Measurements from ENCODE around the gene FAM222A. TPM values are rescaled to one million over a fixed set of nuclear protein-coding genes. Genes with fewer than 3 reads are reported as not detected.

The FAM222A gene
- under 1 TPM; 0.39 to 0.53 TPM for total RNA-seq

DNA sequence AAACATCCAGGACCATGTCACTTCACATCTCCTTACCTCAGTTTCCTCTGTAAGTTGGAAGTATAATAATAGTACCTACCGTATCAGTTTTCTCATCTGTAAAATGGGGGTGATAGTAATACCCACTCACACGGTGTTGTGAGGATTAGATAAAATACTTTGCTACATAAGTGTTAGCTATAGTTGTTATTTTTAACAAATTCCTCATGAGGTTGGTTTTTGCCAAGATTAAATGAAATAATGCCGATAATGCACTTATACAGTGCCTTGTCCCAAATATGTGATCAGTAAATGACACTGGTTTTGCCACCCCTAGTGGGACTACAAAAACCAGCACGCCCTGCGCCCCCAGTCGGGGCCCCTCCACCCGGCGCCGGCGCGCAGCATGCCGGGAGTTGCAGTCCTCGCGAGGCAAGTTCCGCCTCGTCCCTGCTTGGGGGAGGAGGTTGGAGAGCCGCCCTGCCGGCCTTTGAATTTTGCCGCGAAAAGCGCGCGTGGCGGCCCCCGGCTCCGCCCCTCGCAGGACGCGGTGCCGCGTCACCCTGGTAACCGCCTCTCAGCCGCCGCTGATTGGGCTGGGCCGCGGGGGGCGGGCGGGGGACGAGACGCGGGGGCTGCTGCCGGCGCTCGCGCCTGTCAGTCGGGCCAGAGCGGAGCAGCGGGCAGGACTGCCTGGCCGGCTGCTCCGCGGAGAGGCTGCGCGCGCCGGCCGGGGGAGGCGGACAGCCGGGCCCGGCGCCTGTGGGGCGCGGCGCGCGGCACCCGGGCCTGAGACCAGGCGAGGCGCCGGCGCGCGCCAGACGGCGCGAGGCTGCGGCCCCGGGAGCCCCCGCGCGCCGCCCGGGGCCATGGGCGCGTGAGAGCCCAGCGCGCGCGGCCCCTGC, at the start of gene FAM222A:
TSS of gene FAM222A (plus strand) at position 639 of the 884 bp plus-strand sequence. CDS start 30,322 bp downstream, outside the sequence.
- Mint-ChIP-seq H3K36me3 (ENCODE audit: low read depth) (no peaks in the 10 kb centered on the region), H3K9me3 (ENCODE audit: low read depth) (no peaks in the 10 kb centered on the region)

DNA sequence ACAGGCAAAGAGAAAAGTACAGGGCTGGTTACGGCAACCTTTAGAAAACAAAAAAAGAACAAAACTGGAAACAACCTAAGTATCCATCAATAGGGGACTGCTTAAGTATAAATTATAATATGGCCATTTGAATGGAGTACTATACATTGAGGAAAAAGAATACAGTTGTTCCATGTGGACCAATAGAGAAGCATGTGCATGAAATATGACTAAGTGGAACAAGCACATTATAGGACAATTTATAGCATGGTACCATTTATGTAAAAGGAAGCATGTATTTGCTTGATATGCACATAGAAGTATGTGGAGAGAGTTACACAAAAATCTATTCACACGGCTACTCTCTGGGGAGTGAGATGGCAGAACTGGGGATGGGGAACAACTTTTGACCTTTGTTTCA, 49.2 kb upstream of the FAM222A start:
- CTCF ChIA-PET = no interaction called here
- H3K27ac Mint-ChIP-seq = no peak overlapping the region
- ATAC-seq (no peak), DNase-seq (no peak)
- no peaks in the 10 kb centered on the region for H3K9me3 Mint-ChIP-seq (ENCODE audit: low read depth)
- intact Hi-C loops (cut with DNase I, micrococcal nuclease) = no loop called here
- peaks cover 2% of the 10 kb centered on the region for H3K27me3 Mint-ChIP-seq
- POLR2A ChIA-PET = no interaction called here
- no peaks in the 10 kb centered on the region for H3K36me3 Mint-ChIP-seq (ENCODE audit: low read depth)
- H3K4me1 Mint-ChIP-seq = no peaks in the 10 kb centered on the region
- H3K4me3 Mint-ChIP-seq = no peak overlapping the region

More for the DNA sequence above, at the start of gene FAM222A:
- peaks cover 25% of the 10 kb centered on the region for H3K27me3 Mint-ChIP-seq
- DNase-seq = peak; percentile 97
- POLR2A ChIA-PET = no interaction called here
- intact Hi-C loops (cut with DNase I, micrococcal nuclease) = loop anchor here (1.0 to 10.0 kb wide), 16 partner anchors 116 to 1201 kb away; partner anchors contain the start of genes MMAB (in 2 of the 2), MVK (in 2 of the 2), ANAPC7 (in 1 of the 2) and C12orf76 (in 1 of the 2)
- CTCF ChIA-PET = interaction anchor here (0.5 to 1.7 kb wide), 2 partner anchors 115 to 140 kb away, joined by 4 to 7 read pairs; partner anchors contain the start of genes MMAB and MVK
- peak within 1 kb of the TSS; percentile 56 for H3K4me3 Mint-ChIP-seq
- peaks cover 4% of the 10 kb centered on the region for H3K4me1 Mint-ChIP-seq
- H3K27ac Mint-ChIP-seq = no peak within 1 kb of the TSS
- peak; percentile 95 for ATAC-seq

DNA sequence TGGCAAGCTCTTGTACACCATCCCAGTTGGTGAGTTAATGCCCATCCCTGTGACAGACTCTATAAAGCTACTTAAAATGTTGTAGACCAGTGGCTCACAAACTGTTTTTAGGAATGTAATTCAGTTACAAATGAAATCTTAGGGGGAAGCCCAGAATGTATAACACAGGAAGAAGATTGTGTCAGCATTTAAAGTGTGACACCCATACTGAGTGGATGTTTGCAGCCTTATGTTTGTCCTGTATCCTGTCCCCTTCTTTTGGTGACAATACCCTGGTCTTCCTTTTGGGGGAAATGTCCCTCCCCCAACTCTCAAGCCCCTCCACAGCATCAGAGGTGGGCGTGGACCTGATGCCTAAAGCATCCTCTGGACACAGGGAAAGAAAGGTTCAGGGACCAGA, 47.6 kb upstream of the FAM222A start:
- POLR2A ChIA-PET = no interaction called here
- H3K27me3 Mint-ChIP-seq = peaks cover 2% of the 10 kb centered on the region
- intact Hi-C loops (cut with DNase I, micrococcal nuclease) = no loop called here
- no peaks in the 10 kb centered on the region for H3K9me3 Mint-ChIP-seq (ENCODE audit: low read depth)
- DNase-seq (no peak), ATAC-seq (no peak)
- CTCF ChIA-PET = interaction anchor here (0.8 kb wide), 1 partner anchor 611 kb away, joined by 3 read pairs; no protein-coding TSS in a partner anchor
- H3K36me3 Mint-ChIP-seq (ENCODE audit: low read depth) = no peaks in the 10 kb centered on the region
- H3K4me3 Mint-ChIP-seq = no peak overlapping the region
- H3K4me1 Mint-ChIP-seq = no peaks in the 10 kb centered on the region
- H3K27ac Mint-ChIP-seq = no peak overlapping the region

DNA sequence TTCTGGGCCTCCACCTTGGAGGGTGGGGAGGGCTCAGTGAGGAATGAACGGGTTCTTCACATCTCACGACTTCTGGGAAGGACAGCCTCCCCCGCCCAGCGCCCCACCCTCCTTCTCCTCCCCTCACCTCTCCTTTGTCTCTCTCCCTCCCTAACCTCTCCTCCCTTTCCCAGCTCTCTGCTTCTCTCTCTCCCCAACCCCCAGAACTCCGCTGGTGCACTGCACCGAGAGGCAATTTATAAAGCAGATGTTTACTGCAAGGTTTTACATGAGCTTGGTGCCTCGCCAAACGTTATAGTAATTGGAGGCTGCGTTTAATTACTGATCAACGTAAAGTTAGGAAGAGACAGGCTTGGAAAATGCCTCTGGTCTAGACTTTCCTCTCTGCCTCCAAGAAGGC, 42.9 kb upstream of the FAM222A start:
- ChIA-PET CTCF (interaction anchor here (0.6 kb wide), 1 partner anchor 59 kb away, joined by 3 read pairs; no protein-coding TSS in a partner anchor), POLR2A (no interaction called here)
- no peaks in the 10 kb centered on the region for H3K9me3 Mint-ChIP-seq (ENCODE audit: low read depth)
- H3K4me1 Mint-ChIP-seq = no peaks in the 10 kb centered on the region
- DNase-seq (no peak), ATAC-seq (no peak)
- no peak overlapping the region for H3K27ac Mint-ChIP-seq
- H3K4me3 Mint-ChIP-seq = no peak overlapping the region
- H3K36me3 Mint-ChIP-seq (ENCODE audit: low read depth) = no peaks in the 10 kb centered on the region
- intact Hi-C loops (cut with DNase I, micrococcal nuclease) = no loop called here
- peaks cover under 1% of the 10 kb centered on the region for H3K27me3 Mint-ChIP-seq

DNA sequence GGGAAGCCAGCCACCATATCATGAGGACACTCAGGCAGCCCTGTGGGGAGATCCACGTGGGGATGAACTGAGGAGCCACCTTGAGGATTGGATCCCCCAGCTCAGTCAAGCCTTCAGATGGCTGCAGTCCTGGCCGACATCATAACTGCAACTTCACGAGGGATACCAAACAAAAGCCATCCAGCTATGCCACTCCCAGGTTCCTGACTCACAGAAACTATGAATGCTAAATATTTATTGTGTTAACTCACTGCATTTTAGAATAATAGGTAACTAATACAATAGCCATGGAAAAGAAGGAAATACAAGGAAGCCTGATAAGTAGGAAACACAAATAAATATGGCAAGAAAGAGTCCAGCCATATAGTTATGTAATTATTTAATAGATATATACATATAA, 42.1 kb upstream of the FAM222A start:
- no peak for DNase-seq
- Mint-ChIP-seq H3K4me3 (no peak overlapping the region), H3K4me1 (no peaks in the 10 kb centered on the region)

DNA sequence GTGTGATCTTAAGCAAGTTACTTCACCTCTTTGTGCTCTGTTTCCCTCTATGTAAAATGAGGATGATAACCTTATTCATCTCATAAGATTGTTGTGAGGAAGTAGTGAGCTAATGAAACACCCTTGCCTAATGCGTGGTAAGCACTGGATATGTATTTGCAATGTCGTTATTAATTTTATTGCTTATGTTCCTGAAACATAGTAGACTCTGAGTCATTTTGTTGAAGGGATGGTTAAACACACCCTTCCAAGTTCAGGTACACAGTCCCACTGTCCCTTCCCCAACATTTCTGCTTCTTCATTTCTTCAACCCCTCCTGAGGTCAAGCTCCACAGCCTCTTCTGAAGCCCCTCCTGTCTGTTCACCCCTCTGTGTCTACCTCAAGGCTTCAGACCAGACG, 40.2 kb upstream of the FAM222A start:
- CTCF ChIA-PET = interaction anchor here (0.8 kb wide), 1 partner anchor 70 kb away, joined by 3 read pairs; no protein-coding TSS in a partner anchor
- POLR2A ChIA-PET = no interaction called here
- no peak for DNase-seq
- Mint-ChIP-seq H3K36me3 (ENCODE audit: low read depth) (no peaks in the 10 kb centered on the region), H3K9me3 (ENCODE audit: low read depth) (no peaks in the 10 kb centered on the region), H3K4me1 (no peaks in the 10 kb centered on the region), H3K4me3 (no peak overlapping the region), H3K27ac (no peak overlapping the region), H3K27me3 (peaks cover 8% of the 10 kb centered on the region)
- no peak for ATAC-seq
- intact Hi-C loops (cut with DNase I, micrococcal nuclease) = no loop called here

More for the DNA sequence above, 42.1 kb upstream of the FAM222A start:
- no peaks in the 10 kb centered on the region for H3K27me3 Mint-ChIP-seq
- no peak overlapping the region for H3K27ac Mint-ChIP-seq
- H3K9me3 Mint-ChIP-seq (ENCODE audit: low read depth) = no peaks in the 10 kb centered on the region
- intact Hi-C loops (cut with DNase I, micrococcal nuclease) = no loop called here
- H3K36me3 Mint-ChIP-seq (ENCODE audit: low read depth) = no peaks in the 10 kb centered on the region
- ChIA-PET POLR2A (no interaction called here), CTCF (no interaction called here)
- no peak for ATAC-seq

DNA sequence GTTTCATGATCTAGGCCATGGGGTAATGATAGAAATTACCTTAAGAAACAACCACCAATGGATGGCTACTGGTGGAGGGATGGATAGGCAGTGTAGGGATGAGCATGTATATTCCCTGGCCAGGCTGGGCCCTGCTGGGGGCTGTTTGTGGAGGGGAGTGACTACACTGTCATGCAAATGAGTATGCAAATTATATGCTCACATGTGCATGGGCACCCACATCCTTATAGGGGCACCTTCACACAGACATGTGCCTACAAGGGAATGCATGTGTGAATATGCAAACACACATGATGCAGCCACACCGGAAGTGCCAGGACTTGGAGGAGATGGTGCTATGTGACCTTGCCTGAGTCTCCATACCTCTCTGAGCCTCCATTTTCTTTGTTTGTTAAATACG, 39.7 kb upstream of the FAM222A start:
- Mint-ChIP-seq H3K27me3 (peaks cover 8% of the 10 kb centered on the region), H3K4me3 (no peak overlapping the region), H3K9me3 (ENCODE audit: low read depth) (no peaks in the 10 kb centered on the region), H3K4me1 (no peaks in the 10 kb centered on the region), H3K36me3 (ENCODE audit: low read depth) (no peaks in the 10 kb centered on the region), H3K27ac (no peak overlapping the region)
- no peak for ATAC-seq
- intact Hi-C loops (cut with DNase I, micrococcal nuclease) = no loop called here
- ChIA-PET POLR2A (no interaction called here), CTCF (interaction anchor here (0.8 kb wide), 1 partner anchor 70 kb away, joined by 3 read pairs; no protein-coding TSS in a partner anchor)
- DNase-seq = no peak

DNA sequence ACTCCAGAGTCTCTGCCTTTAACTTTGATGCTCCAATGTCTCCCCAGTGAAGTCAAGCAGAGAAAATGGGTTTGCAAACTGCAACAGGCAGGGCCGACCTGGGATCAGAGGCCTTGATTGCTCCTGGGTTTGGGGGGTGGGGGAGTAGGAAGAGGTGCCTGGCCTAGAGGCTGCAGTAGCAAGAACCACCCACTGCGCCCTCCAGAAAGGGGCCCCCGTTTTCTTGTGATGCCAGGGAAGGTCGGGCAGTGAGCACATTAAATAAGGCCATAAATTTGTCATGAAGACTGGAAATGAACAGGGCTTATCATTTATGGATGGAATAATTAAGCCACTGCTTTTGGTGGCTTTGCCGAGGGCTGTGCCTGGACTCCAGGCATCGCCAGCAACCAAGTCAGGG, 38.2 kb upstream of the FAM222A start:
- Mint-ChIP-seq H3K27me3 (peaks cover 8% of the 10 kb centered on the region), H3K9me3 (ENCODE audit: low read depth) (no peaks in the 10 kb centered on the region), H3K27ac (no peak overlapping the region), H3K36me3 (ENCODE audit: low read depth) (no peaks in the 10 kb centered on the region), H3K4me3 (no peak overlapping the region), H3K4me1 (no peaks in the 10 kb centered on the region)
- POLR2A ChIA-PET = no interaction called here
- intact Hi-C loops (cut with DNase I, micrococcal nuclease) = no loop called here
- DNase-seq = no peak
- CTCF ChIA-PET = no interaction called here
- no peak for ATAC-seq

DNA sequence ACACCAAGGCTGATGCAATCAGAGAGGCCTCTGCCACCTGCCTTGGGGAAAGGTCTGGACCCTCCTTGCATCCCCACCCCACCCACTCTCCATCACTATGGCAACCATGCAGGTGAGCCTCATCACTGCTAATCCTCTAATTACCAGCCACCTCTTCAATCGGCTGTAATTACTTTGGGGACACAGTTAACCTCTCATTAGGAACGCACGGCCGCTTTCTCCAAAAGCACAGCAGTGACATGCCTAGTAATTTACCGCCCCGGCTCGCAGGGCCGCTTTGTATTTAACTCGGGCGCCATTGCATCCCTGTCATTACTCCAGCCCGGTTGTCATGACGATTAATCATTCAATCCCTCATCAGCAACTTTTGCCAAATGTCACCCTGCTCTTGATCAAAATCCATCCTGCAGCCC, 36.3 kb upstream of the FAM222A start:
- no peak for DNase-seq
- ChIA-PET POLR2A (no interaction called here), CTCF (interaction anchor here (1.2 kb wide), 1 partner anchor 21 kb away, joined by 7 read pairs; no protein-coding TSS in a partner anchor)
- H3K4me3 Mint-ChIP-seq = no peak overlapping the region
- no peaks in the 10 kb centered on the region for H3K4me1 Mint-ChIP-seq
- ATAC-seq = no peak
- intact Hi-C loops (cut with DNase I, micrococcal nuclease) = no loop called here
- no peak overlapping the region for H3K27ac Mint-ChIP-seq
- no peaks in the 10 kb centered on the region for H3K36me3 Mint-ChIP-seq (ENCODE audit: low read depth)
- H3K27me3 Mint-ChIP-seq = peaks cover 8% of the 10 kb centered on the region
- no peaks in the 10 kb centered on the region for H3K9me3 Mint-ChIP-seq (ENCODE audit: low read depth)

DNA sequence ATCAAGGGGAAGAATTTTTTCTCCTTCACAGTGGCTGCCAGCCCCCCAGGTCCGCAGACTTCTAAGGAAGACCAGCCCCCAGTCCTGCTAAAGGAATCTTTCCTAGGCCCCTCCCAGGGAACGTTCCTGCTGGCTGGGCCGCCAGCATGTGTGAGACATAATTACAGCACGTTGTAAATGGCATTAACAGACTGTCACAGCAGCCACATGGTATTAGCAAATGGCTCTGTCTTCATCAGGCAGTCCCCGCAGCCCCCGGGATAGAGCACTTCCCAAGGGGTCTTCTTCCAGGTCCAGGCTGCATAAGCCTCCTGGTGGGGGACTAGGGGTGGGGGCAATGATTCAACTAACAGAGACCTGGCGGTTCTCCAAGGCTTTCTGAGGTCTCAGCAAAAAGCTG, 34.9 kb upstream of the FAM222A start:
- H3K9me3 Mint-ChIP-seq (ENCODE audit: low read depth) = no peaks in the 10 kb centered on the region
- H3K36me3 Mint-ChIP-seq (ENCODE audit: low read depth) = no peaks in the 10 kb centered on the region
- CTCF ChIA-PET = interaction anchor here (0.5 to 1.0 kb wide), 2 partner anchors 54 to 251 kb away, joined by 3 read pairs; no protein-coding TSS in a partner anchor
- no peaks in the 10 kb centered on the region for H3K4me1 Mint-ChIP-seq
- H3K27ac Mint-ChIP-seq = no peak overlapping the region
- H3K27me3 Mint-ChIP-seq = peaks cover 11% of the 10 kb centered on the region
- ATAC-seq = no peak
- no peak for DNase-seq
- no peak overlapping the region for H3K4me3 Mint-ChIP-seq
- POLR2A ChIA-PET = no interaction called here
- intact Hi-C loops (cut with DNase I, micrococcal nuclease) = no loop called here

DNA sequence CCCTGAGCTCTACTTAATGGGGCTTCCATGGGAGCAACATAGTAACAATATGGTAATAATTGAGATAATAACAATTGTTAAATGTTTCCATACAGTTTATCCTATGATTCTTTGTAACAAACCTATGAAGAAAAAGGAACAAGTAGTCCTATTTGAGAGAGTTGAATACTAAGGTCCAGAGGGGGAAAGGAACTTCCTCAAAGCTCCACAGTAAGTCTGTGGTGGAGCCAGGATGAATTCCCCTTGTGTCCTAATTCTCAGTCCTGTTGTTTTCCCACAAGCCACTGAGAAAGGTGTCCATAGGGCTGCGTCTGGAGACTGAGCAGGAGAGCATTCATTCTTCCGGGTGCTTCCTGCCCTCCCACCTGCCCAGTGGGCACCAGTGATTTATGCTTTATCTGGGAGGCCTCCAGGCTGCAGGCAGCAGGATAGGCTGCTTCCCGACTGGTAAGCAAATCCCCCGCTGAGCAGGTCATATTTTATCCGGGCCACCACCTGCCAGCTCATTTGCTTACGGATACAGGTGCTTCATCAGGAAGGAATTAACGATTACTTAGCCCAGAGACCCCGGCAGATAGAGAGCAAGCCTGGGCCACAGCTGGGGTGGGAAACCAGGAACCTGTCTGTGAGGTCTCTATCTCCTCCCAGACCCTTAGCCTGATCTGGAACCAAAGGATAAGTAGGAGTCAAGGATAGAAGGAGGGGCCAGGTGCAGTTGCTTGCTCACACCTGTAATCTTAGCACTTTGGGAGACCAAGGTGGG, 33.9 kb upstream of the FAM222A start:
- DNase-seq (no peak), ATAC-seq (no peak)
- CTCF ChIA-PET = interaction anchor here (0.6 to 1.0 kb wide), 3 partner anchors 26 to 251 kb away, joined by 3 to 4 read pairs (median 3); no protein-coding TSS in a partner anchor
- Mint-ChIP-seq H3K9me3 (ENCODE audit: low read depth) (no peaks in the 10 kb centered on the region), H3K4me1 (no peaks in the 10 kb centered on the region), H3K4me3 (no peak overlapping the region), H3K36me3 (ENCODE audit: low read depth) (no peaks in the 10 kb centered on the region), H3K27ac (no peak overlapping the region), H3K27me3 (peaks cover 11% of the 10 kb centered on the region)
- intact Hi-C loops (cut with DNase I, micrococcal nuclease) = no loop called here
- POLR2A ChIA-PET = interaction anchor here (0.6 kb wide), 1 partner anchor 91 kb away, joined by 3 read pairs; no protein-coding TSS in a partner anchor
